Type B pancreatic cell (in vitro differentiated cells): ENCODE measurements around the gene TCF12. TPM values are rescaled to one million over a fixed set of nuclear protein-coding genes. Genes with fewer than 3 reads are reported as not detected.

Experiments used
- DNase-seq: peaks from one replicate; pipeline ENCODE4 v3.0.0; 2021; ENCODE audit warnings: mixed read lengths; ENCODE audit not compliant: unreplicated experiment; ENCODE audit errors: extremely low spot score
- H3K27ac Mint-ChIP-seq: 2 replicates; pipeline ENCODE4 v1.8.0; 2021; ENCODE audit warnings: mild to moderate bottlenecking, mixed read lengths
- H3K27me3 Mint-ChIP-seq: 2 replicates; pipeline ENCODE4 v1.8.0; 2021; ENCODE audit warnings: mixed read lengths
- H3K36me3 Mint-ChIP-seq: 2 replicates; pipeline ENCODE4 v1.8.0; 2021; ENCODE audit warnings: mixed read lengths
- H3K4me1 Mint-ChIP-seq: one replicate; pipeline ENCODE4 v1.8.0; 2021; ENCODE audit warnings: mixed read lengths; ENCODE audit not compliant: unreplicated experiment
- H3K4me3 Mint-ChIP-seq: 2 replicates; pipeline ENCODE4 v1.8.0; 2021; ENCODE audit warnings: mild to moderate bottlenecking, mixed read lengths
- H3K9me3 Mint-ChIP-seq: 2 replicates; pipeline ENCODE4 v1.8.0; 2021; ENCODE audit warnings: mixed read lengths
- total RNA-seq: library from RNA; stranded (reverse); gene quantifications from 2 replicates; pipeline ENCODE4 v1.2.1, GENCODE V29; 2021; ENCODE audit warnings: low replicate concordance
- TF ChIP-seq, protein P1 (sequence below): fragments of 200-600 bp; sonication (generic); conservative IDR thresholded peaks from 2 replicates; pipeline ENCODE4 v1.5.0; 2021; ENCODE audit warnings: antibody characterized with exemption, mild to moderate bottlenecking

The TCF12 gene
- total RNA-seq, 1 donor from 2014 or later: 153 TPM

DNA sequence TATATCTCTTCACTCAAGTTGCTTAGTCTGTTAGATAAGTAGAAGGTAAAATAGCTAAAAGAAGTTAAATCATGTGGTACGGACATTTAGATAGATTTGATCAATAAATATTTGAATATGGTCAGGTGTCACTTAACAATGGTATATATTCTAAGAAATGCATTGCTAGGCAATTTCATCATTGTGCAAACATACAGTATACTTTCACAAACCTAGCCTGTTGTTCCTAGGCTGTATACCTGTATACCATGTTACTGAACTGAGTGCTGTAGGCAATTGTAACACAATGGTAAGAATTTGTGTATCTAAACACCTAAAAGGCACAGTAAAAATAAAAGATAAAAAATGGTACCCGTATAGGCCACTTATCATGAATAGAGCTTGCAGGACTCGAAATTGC is 345.1 kb downstream of the TCF12 start:
- no peak for DNase-seq
- no peaks in the 10 kb centered on the region for H3K9me3 Mint-ChIP-seq
- TF ChIP-seq, protein P1, sequence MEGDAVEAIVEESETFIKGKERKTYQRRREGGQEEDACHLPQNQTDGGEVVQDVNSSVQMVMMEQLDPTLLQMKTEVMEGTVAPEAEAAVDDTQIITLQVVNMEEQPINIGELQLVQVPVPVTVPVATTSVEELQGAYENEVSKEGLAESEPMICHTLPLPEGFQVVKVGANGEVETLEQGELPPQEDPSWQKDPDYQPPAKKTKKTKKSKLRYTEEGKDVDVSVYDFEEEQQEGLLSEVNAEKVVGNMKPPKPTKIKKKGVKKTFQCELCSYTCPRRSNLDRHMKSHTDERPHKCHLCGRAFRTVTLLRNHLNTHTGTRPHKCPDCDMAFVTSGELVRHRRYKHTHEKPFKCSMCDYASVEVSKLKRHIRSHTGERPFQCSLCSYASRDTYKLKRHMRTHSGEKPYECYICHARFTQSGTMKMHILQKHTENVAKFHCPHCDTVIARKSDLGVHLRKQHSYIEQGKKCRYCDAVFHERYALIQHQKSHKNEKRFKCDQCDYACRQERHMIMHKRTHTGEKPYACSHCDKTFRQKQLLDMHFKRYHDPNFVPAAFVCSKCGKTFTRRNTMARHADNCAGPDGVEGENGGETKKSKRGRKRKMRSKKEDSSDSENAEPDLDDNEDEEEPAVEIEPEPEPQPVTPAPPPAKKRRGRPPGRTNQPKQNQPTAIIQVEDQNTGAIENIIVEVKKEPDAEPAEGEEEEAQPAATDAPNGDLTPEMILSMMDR: no peak
- H3K4me1 Mint-ChIP-seq: peaks cover 9% of the 10 kb centered on the region
- no peak overlapping the region for H3K4me3 Mint-ChIP-seq
- peaks cover 32% of the 10 kb centered on the region for H3K36me3 Mint-ChIP-seq
- H3K27ac Mint-ChIP-seq: no peak overlapping the region
- no peaks in the 10 kb centered on the region for H3K27me3 Mint-ChIP-seq

DNA sequence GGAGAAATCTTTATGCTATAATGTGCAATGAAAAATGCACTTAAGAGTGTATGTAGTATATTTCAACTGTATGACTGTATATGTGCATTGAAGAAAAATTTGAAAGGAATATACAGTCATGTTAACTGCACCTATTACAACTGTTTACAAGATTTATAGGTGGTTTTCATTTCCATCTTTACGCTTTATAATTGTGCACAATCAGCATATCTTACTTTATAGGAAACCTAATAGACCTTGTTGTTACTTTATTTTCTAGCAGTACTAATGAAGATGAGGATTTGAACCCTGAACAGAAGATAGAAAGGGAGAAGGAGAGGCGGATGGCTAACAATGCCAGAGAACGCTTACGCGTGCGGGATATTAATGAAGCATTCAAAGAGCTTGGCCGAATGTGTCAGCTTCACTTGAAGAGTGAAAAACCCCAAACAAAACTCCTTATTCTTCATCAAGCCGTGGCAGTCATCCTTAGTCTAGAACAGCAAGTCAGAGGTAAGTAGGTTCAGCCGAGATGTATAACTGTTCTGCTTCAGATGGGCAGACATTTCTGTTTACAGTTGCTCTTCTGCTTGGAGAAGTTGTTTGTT is 354.4 kb downstream of the TCF12 start:
- peaks cover 56% of the 10 kb centered on the region for H3K36me3 Mint-ChIP-seq

DNA sequence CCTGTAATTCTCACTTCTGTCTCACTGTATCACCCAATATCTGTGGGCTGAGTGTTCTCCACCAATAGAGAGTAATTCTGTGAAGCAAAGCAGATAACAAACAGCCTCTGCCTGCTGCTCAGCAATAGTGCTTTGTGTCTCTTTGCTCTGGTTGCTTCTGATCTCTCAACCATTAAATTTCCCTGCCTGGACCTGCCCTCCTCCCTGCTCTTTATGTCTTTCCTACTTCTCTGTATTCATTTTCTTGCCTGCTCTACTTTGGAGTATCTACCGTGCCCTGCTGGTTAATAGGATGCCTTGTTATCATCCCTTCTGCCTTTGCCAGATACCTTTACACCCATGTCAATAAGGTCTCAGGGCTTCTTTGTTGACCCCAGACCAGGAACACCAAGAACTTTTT is 355.0 kb downstream of the TCF12 start:
- Mint-ChIP-seq H3K9me3 (no peaks in the 10 kb centered on the region), H3K27me3 (no peaks in the 10 kb centered on the region), H3K4me3 (no peak overlapping the region), H3K36me3 (peaks cover 56% of the 10 kb centered on the region), H3K4me1 (no peaks in the 10 kb centered on the region), H3K27ac (no peak overlapping the region)
- TF ChIP-seq, protein P1: no peak
- DNase-seq: no peak

More for the DNA sequence above, 354.4 kb downstream of the TCF12 start:
- no peak for DNase-seq
- H3K4me1 Mint-ChIP-seq: no peaks in the 10 kb centered on the region
- TF ChIP-seq, protein P1: no peak
- no peaks in the 10 kb centered on the region for H3K9me3 Mint-ChIP-seq
- H3K4me3 Mint-ChIP-seq: no peak overlapping the region
- no peak overlapping the region for H3K27ac Mint-ChIP-seq
- H3K27me3 Mint-ChIP-seq: no peaks in the 10 kb centered on the region

DNA sequence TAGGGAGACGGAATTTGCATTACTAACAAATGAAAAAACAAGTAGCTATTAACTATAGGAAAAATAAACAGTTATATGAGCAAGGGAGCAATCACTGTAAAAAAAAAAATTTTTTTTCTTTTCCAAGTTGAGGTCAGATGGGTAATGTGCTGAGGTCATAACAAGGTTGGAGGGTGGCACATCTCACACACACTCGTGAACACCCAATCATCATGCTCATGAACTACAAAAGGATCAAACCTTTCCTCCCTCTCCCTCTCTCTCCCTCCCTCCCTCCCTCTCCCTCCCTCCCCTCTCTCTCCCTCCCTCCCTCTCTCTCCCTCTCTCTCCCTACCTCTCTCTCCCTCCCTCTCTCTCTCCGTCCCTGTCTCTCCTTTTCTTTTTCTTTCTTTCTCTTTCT is 360.0 kb downstream of the TCF12 start:
- Mint-ChIP-seq H3K36me3 (peaks cover 48% of the 10 kb centered on the region), H3K4me1 (no peaks in the 10 kb centered on the region), H3K4me3 (no peak overlapping the region), H3K27ac (no peak overlapping the region), H3K9me3 (no peaks in the 10 kb centered on the region), H3K27me3 (no peaks in the 10 kb centered on the region)
- no peak for DNase-seq
- TF ChIP-seq, protein P1: no peak

DNA sequence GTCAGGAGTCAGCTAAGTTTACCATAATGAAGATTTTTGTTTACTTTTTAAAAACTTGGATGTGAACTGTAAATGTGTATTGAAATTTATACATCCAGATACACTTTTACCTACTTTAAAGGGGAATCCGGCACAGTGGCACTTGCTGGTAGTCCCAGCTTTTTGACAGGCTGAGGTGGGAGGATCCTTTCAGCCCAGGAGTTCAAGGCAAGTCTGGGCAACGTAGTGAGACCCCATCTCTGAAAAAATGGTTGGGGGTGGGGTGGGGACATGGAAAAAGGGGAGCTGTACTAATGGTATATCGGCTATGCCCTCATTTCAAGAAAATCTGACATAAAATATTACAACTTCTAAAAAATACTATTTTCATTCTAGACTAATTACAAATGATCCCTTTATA is 362.0 kb downstream of the TCF12 start:
- no peaks in the 10 kb centered on the region for H3K4me1 Mint-ChIP-seq
- no peaks in the 10 kb centered on the region for H3K9me3 Mint-ChIP-seq
- TF ChIP-seq, protein P1: no peak
- H3K27ac Mint-ChIP-seq: no peak overlapping the region
- no peak overlapping the region for H3K4me3 Mint-ChIP-seq
- H3K27me3 Mint-ChIP-seq: no peaks in the 10 kb centered on the region
- no peak for DNase-seq
- H3K36me3 Mint-ChIP-seq: peaks cover 46% of the 10 kb centered on the region

DNA sequence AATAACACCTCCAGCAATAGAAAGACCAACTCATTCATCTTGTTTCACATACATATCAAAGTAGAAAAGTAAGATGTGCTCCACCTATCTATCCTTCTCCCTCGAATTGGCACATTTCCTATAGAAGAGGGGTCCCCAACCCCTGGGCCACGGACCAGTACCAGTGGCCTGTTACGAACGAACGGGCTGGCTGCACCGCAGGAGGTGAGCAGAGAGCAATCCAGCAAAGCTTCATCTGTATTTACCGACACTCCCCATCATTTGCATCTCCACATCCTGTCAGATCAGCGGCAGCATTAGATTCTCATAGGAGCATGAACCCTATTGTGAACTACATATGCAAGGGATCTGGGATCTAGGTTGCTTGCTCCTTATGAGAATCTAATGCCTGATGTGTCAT is 362.9 kb downstream of the TCF12 start:
- Mint-ChIP-seq H3K4me3 (no peak overlapping the region), H3K27me3 (no peaks in the 10 kb centered on the region), H3K27ac (no peak overlapping the region), H3K36me3 (peaks cover 53% of the 10 kb centered on the region), H3K9me3 (no peaks in the 10 kb centered on the region), H3K4me1 (no peaks in the 10 kb centered on the region)
- TF ChIP-seq, protein P1: no peak
- DNase-seq: no peak
